Stimulated activated CD4-positive, alpha-beta T cell treated with anti-CD3 and anti-CD28 coated beads, Interleukin-1b, Interleukin-23, amount 100 ng/mL, for 1 hour (primary cell): ENCODE results near the gene DCST2.

Experiments
- DNase-seq, 2 donors: peaks; one replicate each; pipeline ENCODE4 v3.0.0-alpha.2; 2020; ENCODE audit warnings: low read depth in 2 of 2

The DCST2 gene

GRCh38 chr1:155026588-155026987, 7.0 kb downstream of the DCST2 start:
- DNase-seq: no peak

- no peak for DNase-seq
Measured at GRCh38 chr1:155026154-155026553, 7.4 kb downstream of the DCST2 start.

DNA sequence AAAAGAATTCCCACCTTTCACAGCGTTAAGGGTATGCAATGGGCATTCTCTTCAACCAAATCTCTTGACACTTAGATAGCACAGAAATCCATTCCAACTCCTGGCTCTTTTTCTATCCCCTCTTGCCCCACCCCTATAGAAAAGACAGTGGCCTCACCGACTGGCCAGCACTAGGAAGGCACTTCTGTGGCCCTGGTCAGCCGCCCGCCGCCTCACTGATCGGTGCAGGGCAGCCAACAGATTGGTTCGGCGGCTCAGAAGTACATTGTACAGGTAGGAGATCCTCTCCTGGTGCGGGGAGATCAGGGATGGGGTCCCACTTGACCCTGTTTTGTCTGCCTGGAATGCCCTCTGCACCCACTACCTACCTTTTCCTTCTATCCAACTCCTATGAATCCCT, 9.3 kb downstream of the DCST2 start:
- no peak for DNase-seq

DNA sequence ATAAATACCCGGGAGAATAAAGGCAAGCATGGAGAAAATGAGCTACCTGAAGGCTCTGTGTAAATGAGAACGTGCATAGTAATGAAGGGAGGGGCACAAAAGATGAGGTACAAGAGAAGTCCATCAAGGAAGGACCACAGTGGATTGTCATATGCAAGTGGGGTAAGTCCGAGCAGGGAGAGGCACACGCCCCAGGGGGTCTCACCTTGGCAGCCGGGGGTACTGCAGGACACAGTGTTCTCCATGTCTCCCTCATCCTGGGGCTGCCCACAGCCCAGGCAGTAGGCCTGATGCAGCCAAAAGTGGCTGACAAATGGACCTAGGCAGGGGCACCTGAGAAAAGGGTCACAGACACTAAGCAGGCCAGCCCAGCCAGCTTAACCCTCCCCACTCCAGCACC, 10.0 kb downstream of the DCST2 start:
- DNase-seq: no peak

- no peak for DNase-seq
Measured at GRCh38 chr1:155022927-155023236, 10.7 kb downstream of the DCST2 start.

- DNase-seq: no peak
Measured at GRCh38 chr1:155022136-155022926, 11.2 kb downstream of the DCST2 start.

- no peak for DNase-seq
Measured at GRCh38 chr1:155019377-155020245, 14.0 kb downstream of the DCST2 start.

DNA sequence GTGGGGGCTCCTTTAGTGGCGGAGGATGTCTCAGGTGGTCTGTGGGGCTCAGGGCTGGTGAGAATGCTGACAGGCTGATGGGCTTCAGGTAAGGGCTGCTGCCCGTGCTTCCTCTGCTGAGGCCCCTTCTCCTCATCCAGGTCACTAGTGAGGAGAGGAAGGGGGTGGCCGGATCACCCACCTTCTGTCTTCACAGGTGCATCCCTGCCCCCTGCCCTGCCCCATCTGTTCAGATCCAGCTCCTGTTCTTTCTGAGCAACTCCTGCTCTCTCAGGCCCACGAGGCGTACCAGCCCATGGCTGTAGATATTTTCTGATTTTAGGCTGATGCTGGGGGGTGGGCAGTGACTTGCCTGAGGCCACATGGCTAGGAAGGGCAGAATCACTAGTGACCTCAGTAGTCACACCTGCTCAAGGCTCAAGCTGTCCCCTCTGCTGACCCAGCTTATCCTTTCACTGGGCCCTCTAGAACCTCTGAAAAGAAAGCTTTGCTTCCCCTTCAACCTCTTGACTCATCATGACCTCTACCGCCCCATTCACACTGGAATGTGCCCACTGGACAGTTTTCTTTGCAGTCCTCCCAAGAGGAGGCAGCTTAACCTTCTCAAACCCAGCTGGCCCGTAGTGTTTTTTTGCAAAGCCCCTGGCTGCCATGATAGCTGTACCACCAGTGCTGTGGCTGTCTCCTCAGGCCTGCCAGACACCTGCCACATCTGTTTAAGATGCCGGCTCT, 14.8 kb downstream of the DCST2 start:
- DNase-seq: no peak

GRCh38 chr1:155017946-155018316, 15.7 kb downstream of the DCST2 start:
- DNase-seq: no peak

DNA sequence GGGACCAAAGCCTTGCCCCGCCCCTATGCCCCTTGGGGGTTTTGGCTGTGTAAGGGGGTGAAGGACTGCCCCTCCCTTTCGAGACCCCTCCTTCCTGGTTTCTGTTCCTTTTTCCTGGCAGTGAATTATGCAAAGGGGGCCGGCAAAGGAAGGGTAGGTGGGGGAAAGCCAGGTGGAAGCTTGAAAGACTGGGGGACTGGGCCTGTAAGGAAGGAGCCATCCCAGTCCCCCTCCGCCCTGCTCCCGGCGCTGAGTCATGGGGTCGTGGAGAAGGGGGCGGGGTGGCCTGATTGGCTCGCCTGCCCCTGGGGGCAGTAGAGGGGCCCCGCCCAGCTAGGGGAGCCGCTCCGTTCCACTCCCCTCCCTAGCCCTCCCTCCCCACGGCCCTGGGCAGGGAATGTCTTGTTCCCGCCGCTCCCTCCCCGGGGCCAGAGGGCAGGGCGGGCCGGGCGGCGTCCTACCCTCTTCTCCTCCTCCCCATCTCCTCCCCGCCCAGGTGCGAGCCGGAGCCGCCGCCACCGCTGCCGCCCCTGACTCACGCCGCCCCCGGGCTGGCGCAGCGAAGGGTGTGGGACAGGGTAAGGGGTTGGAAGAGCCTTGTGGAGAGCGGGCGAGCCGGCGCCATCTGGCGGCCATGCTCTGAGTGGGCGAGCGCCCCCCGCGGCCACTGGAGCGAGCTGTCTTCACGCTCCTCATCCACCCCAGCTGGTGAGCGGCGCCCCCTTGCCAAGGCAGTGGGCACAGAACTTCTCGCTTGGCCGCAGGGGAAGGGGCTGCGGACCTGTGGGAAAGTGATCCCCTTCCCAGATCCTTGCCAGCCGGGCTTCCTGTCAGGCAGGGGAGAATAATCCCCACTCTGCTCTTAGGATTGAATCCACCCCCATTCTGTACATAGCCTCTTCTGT, 16.3 kb downstream of the DCST2 start:
- DNase-seq: peak; percentile 80 to 85

DNA sequence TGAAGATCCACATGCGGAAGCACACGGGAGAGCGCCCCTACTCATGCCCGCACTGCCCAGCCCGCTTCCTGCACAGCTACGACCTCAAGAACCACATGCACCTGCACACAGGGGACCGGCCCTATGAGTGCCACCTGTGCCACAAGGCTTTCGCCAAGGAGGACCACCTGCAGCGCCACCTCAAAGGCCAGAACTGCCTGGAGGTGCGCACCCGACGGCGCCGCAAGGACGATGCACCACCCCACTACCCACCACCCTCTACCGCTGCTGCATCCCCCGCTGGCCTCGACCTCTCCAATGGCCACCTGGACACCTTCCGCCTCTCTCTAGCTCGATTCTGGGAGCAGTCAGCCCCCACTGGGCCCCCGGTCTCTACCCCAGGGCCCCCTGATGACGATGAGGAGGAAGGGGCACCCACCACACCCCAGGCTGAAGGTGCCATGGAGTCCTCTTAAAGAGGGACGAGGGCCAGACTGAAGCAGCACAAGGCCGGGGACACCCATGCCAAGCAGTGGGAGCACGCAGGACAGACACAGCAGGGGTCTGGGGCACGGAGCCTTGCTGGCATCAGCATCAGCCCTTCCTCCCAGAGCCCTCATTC, 17.2 kb downstream of the DCST2 start:
- DNase-seq: no peak

- no peak for DNase-seq
Measured at GRCh38 chr1:155015527-155016230, 17.9 kb downstream of the DCST2 start.

DNA sequence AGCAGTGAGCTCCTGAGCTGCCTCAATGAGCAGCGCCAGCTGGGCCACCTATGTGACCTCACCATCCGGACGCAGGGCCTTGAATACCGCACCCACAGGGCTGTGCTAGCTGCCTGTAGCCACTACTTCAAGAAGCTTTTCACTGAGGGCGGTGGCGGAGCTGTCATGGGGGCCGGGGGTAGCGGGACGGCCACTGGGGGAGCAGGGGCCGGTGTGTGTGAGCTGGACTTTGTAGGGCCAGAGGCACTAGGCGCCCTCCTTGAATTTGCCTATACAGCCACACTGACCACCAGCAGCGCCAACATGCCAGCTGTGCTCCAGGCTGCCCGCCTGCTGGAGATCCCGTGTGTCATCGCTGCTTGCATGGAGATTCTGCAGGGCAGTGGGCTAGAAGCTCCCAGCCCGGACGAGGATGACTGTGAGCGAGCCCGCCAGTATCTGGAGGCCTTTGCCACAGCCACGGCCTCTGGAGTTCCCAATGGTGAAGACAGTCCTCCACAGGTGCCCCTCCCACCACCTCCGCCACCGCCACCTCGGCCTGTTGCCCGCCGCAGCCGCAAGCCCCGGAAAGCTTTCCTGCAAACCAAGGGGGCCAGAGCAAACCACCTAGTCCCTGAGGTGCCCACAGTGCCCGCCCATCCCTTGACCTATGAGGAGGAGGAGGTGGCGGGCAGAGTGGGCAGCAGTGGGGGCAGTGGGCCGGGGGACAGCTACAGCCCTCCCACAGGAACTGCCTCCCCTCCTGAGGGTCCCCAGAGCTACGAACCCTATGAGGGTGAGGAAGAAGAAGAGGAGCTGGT, 18.7 kb downstream of the DCST2 start:
- no peak for DNase-seq

DNA sequence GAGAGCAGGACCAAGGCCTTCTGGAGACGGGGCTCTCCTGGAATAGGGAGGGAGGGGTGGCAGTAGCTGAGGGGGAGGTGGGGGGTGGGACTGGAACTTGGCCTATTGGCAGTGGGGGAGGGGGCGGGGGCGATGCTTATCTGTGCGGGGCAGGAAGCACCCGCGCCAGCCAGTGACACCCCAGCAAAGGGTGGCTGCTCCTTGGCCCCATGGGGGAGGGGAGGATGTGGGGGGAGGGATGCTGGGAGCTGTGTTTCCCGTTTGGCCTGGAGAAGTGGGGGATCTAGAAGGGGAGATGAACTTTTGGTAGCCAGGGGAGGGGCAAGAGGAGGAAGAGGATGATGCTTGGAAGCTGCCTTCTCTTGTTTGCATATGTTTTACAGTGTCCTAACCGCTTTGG, 19.9 kb downstream of the DCST2 start:
- DNase-seq: no peak

- no peak for DNase-seq
Measured at GRCh38 chr1:155012776-155013602, 20.6 kb downstream of the DCST2 start.

GRCh38 chr1:155012026-155012546, 21.5 kb downstream of the DCST2 start:
- no peak for DNase-seq

DNA sequence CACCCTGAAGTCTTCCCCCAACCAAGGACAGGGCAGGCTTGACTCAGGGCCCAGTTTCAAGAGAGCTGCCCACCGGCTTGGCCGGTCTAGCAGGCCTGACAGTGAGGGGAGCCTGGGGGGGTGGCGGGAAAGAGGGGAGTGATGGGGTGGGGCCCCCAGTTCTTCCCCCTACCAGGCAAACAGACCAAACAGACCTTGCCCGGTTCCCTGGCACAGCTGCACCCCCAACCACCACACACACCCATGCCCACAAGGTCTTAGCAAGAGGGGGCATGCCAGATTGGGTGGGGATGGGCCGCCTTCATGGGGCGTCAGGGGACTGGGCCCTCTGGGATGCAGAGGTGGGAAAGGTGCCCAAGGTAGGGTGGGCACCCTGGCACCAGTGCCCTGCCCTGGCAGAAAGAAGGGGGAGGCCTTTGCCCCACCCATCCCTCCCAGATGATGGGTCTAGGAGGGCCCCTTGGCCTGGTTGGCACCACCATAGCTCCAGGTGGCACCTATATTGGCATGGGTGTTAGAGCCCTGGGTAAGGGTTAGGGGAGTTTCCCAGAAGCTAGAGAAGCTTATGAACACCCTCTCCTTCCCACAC, 22.1 kb downstream of the DCST2 start:
- no peak for DNase-seq

GRCh38 chr1:155011004-155011416, 22.6 kb downstream of the DCST2 start:
- no peak for DNase-seq
